ENCODE measurements around the gene ZNF726.

- no peak for TF ChIP-seq POLR2AphosphoS5 (IDR thresholded peaks at IDR 0.05; ENCODE audit: low read depth, low read length)
- no peak for TF ChIP-seq SPI1 (IDR thresholded peaks at IDR 0.05; ENCODE audit: low read depth, low read length)
- no peak for TF ChIP-seq POLR2A (IDR thresholded peaks at IDR 0.05; ENCODE audit: low read depth, low read length)
These were observed 6.5 kb upstream of the ZNF726 start for GRCh38 chr19:23908165-23908564.
